GM21825 (cell line): ENCODE results near the gene WNK2.

Experiments
- ATAC-seq: cut with Tn5 transposase; IDR thresholded peaks from one replicate; pipeline ENCODE4 v1.9.1; 2021; ENCODE audit warnings: mild to moderate bottlenecking, moderate library complexity; ENCODE audit not compliant: unreplicated experiment

The WNK2 gene

GRCh38 chr9:93290495-93291434, 106.8 kb downstream of the WNK2 start:
- no peak for ATAC-seq

GRCh38 chr9:93291536-93292287, 107.8 kb downstream of the WNK2 start:
- ATAC-seq, result no peak

- ATAC-seq, result no peak
These were observed 108.3 kb downstream of the WNK2 start for GRCh38 chr9:93292288-93292615.

- no peak for ATAC-seq
These were observed 108.9 kb downstream of the WNK2 start for GRCh38 chr9:93292664-93293328.

- no peak for ATAC-seq
These were observed 110.1 kb downstream of the WNK2 start for GRCh38 chr9:93294011-93294410.

- ATAC-seq, result no peak
These were observed 111.1 kb downstream of the WNK2 start for GRCh38 chr9:93295031-93295430.

GRCh38 chr9:93295456-93296076, 111.6 kb downstream of the WNK2 start:
- no peak for ATAC-seq

GRCh38 chr9:93296889-93297480, 113.0 kb downstream of the WNK2 start:
- ATAC-seq, result no peak

GRCh38 chr9:93297659-93298497, 113.9 kb downstream of the WNK2 start:
- no peak for ATAC-seq

GRCh38 chr9:93298498-93299417, 114.8 kb downstream of the WNK2 start:
- ATAC-seq, result no peak

- ATAC-seq, result no peak
These were observed 115.7 kb downstream of the WNK2 start for GRCh38 chr9:93299418-93300174.

- ATAC-seq, result no peak
These were observed 116.2 kb downstream of the WNK2 start for GRCh38 chr9:93300175-93300572.

- ATAC-seq, result no peak
These were observed 116.7 kb downstream of the WNK2 start for GRCh38 chr9:93300585-93301081.

GRCh38 chr9:93301291-93301811, 117.4 kb downstream of the WNK2 start:
- no peak for ATAC-seq

GRCh38 chr9:93301911-93302541, 118.1 kb downstream of the WNK2 start:
- no peak for ATAC-seq

GRCh38 chr9:93302586-93303257, 118.8 kb downstream of the WNK2 start:
- no peak for ATAC-seq
